Measurements from ENCODE around the gene DOCK9. TPM values are rescaled to one million over a fixed set of nuclear protein-coding genes. Genes with fewer than 3 reads are reported as not detected.

The DOCK9 gene
- polyA plus RNA-seq, 3 donors: 0.01 TPM; not detected in 2

- 80% methylated on average over 2 of the region's 6 CpGs for WGBS (ENCODE audit: insufficient coverage)
- H3K9ac ChIP-seq (ENCODE audit: insufficient read depth, low read length, poor library complexity, severe bottlenecking): no peak overlapping the region
- intact Hi-C loops (cut with micrococcal nuclease): no loop called here
- no peaks in the 10 kb centered on the region for H3K79me2 ChIP-seq (ENCODE audit: insufficient read depth, low read length)
- H3K36me3 ChIP-seq (replicated peaks in 1 of 2; ENCODE audit: control insufficient read depth in 1 of 2, insufficient read depth in 2 of 2, low read length in 2 of 2): no peaks in the 10 kb centered on the region
- no peak overlapping the region for H2AFZ ChIP-seq (ENCODE audit: insufficient read depth, low read depth, low read length, poor library complexity, severe bottlenecking)
- H4K20me1 ChIP-seq (ENCODE audit: insufficient read depth, low read length): no peaks in the 10 kb centered on the region
- Mint-ChIP-seq H3K4me3 (no peak overlapping the region), H3K27me3 (ENCODE audit: low read depth in 3 of 3) (peaks cover 9 to 20% (median 11%) of the 10 kb centered on the region in 3 donors), H3K36me3 (no peaks in the 10 kb centered on the region), H3K9me3 (peaks cover 3 to 17% (median 10%) of the 10 kb centered on the region in 7 donors), H3K4me1 (no peaks in the 10 kb centered on the region), H3K27ac (peak overlapping the region in 1 of 7 donors; percentile 5)
- no peak overlapping the region for H3K4me2 ChIP-seq (replicated peaks; ENCODE audit: extremely low read depth, low read length, poor library complexity, severe bottlenecking)
- peaks cover 0 to 2% of the 10 kb centered on the region in 2 donors for H3K27me3 ChIP-seq (ENCODE audit: control insufficient read depth in 2 of 2, insufficient read depth in 2 of 2, low read length in 2 of 2)
- no peak overlapping the region for H3K4me3 ChIP-seq (replicated peaks in 1 of 3; ENCODE audit: low read depth in 2 of 3, low read length in 3 of 3)
- no peak for TF ChIP-seq CTCF (IDR thresholded peaks at IDR 0.05)
- H3K9me3 ChIP-seq (replicated peaks in 1 of 2; ENCODE audit: control insufficient read depth in 1 of 2, insufficient read depth in 1 of 2, low read length in 2 of 2): peaks cover 0 to 9% of the 10 kb centered on the region in 2 donors
- no peaks in the 10 kb centered on the region for H3K4me1 ChIP-seq (ENCODE audit: control insufficient read depth in 1 of 2, insufficient read depth in 2 of 2, low read length in 2 of 2)
- no peak overlapping the region for H3K27ac ChIP-seq (ENCODE audit: low read depth in 1 of 2, low read length in 2 of 2)
- DNase-seq: no peak
Observed at GRCh38 chr13:98869408-98870090, 108.3 kb downstream of the DOCK9 start.

DNA sequence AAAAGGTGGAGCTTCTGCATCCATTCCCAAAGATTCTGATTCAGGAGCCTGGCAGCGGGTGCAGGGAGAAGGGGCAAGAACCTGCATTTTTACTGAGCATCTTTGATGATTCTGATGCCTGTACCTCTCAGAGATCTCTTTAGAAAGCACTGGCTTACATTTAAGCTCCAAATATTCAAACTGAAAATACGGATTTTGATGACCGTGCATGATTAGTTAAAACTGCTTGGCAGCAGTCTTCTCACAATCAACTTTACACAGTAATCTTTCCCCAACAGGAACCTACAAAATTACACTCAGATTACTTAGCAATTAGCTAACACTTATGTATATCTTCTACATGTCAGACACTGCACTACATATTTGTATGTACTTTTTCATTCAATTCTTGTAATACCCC, 108.9 kb downstream of the DOCK9 start:
- WGBS (ENCODE audit: insufficient coverage): 97% methylated on average over 3 of the region's 3 CpGs
- Mint-ChIP-seq H3K4me3 (no peak overlapping the region), H3K27me3 (ENCODE audit: low read depth in 3 of 3) (peaks cover 9 to 20% (median 12%) of the 10 kb centered on the region in 3 donors), H3K27ac (no peak overlapping the region), H3K36me3 (no peaks in the 10 kb centered on the region), H3K9me3 (peaks cover 3 to 15% (median 9%) of the 10 kb centered on the region in 7 donors), H3K4me1 (no peaks in the 10 kb centered on the region)
- no peak overlapping the region for H3K4me3 ChIP-seq (replicated peaks in 1 of 3; ENCODE audit: low read depth in 2 of 3, low read length in 3 of 3)
- no peak overlapping the region for H3K27ac ChIP-seq (ENCODE audit: low read depth in 1 of 2, low read length in 2 of 2)
- peaks cover 0 to 2% of the 10 kb centered on the region in 2 donors for H3K27me3 ChIP-seq (ENCODE audit: control insufficient read depth in 2 of 2, insufficient read depth in 2 of 2, low read length in 2 of 2)
- no peaks in the 10 kb centered on the region for H3K79me2 ChIP-seq (ENCODE audit: insufficient read depth, low read length)
- intact Hi-C loops (cut with micrococcal nuclease): no loop called here
- H2AFZ ChIP-seq (ENCODE audit: insufficient read depth, low read depth, low read length, poor library complexity, severe bottlenecking): no peak overlapping the region
- H3K4me1 ChIP-seq (ENCODE audit: control insufficient read depth in 1 of 2, insufficient read depth in 2 of 2, low read length in 2 of 2): no peaks in the 10 kb centered on the region
- no peak for TF ChIP-seq CTCF (IDR thresholded peaks at IDR 0.05)
- H3K9me3 ChIP-seq (replicated peaks in 1 of 2; ENCODE audit: control insufficient read depth in 1 of 2, insufficient read depth in 1 of 2, low read length in 2 of 2): peaks cover 0 to 9% of the 10 kb centered on the region in 2 donors
- DNase-seq: no peak
- no peak overlapping the region for H3K4me2 ChIP-seq (replicated peaks; ENCODE audit: extremely low read depth, low read length, poor library complexity, severe bottlenecking)
- H3K36me3 ChIP-seq (replicated peaks in 1 of 2; ENCODE audit: control insufficient read depth in 1 of 2, insufficient read depth in 2 of 2, low read length in 2 of 2): no peaks in the 10 kb centered on the region
- no peaks in the 10 kb centered on the region for H4K20me1 ChIP-seq (ENCODE audit: insufficient read depth, low read length)
- H3K9ac ChIP-seq (ENCODE audit: insufficient read depth, low read length, poor library complexity, severe bottlenecking): no peak overlapping the region

Measured in CD14-positive monocyte (primary cell).